ENCODE results near the gene RHOT1.

- TF ChIP-seq FOXA1 (IDR thresholded peaks at IDR 0.05) (no peak), SP1 (IDR thresholded peaks at IDR 0.05) (no peak), HDGF (IDR thresholded peaks at IDR 0.05; ENCODE audit: borderline replicate concordance) (no peak), CTBP1 (IDR thresholded peaks at IDR 0.05; ENCODE audit: borderline replicate concordance) (no peak), PKNOX1 (IDR thresholded peaks at IDR 0.05) (no peak)
Measured at GRCh38 chr17:32158870-32159585, 16.7 kb downstream of the RHOT1 start.
